Amniotic stem cell (primary cell): ENCODE measurements around the gene TMEM178B.

Experiments used
- DNase-seq: peaks from one replicate; lab custom pipeline; 2025; lab: John Stamatoyannopoulos, UW

The TMEM178B gene

DNA sequence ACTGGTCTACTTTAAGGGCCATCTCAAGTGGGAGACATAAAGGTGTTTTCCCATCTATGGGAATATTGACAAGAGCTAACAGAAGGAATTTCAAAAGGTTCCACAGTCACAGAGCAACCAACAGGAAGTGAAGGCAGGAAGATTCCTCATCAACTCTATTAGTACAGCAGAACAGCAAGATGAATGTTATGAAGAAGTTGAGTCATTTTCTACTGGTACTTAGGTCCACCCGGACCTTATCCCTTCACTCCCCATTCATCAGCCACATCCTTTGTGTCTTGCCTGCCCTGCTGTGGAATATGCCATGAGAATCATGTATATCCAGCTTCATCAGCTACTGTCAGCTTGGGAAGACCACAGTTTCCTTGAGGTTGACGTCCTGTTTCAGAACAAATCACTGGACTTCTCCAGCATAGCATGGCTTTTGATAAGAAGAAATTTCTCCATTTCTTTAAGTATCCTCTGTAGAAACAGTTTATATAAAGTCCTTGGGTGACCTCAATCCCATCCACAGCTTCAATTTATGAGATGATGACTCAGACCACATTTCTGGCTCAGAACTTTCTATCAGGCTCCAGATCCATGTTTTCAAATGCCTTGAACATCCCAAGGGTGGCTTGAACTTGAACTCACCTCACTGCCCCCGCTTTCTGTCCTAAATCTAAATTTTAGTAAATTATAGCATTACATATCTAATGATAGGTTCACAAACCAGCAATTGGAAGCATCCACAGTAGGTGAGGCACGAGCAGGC lies 392.5 kb downstream of the TMEM178B start:
- DNase-seq: no peak

DNA sequence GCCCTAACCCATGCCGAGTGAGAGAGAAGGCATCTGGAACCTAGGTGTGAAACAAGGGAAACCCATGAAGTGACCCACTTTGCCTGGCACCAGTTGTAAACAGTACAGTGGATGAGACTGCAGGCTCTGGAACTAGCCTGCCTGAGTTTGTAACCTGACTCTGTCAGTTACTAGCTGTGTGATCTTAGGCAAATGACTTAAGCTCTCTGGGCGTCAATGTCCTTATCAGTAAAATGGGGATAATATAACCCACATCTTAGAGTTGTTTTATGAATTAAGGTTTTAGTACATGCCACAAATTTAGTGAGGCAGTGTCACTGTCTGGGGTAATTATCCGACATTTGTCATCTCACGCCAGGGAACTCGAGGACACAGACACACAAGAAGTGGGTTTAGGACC lies 394.5 kb downstream of the TMEM178B start:
- no peak for DNase-seq

DNA sequence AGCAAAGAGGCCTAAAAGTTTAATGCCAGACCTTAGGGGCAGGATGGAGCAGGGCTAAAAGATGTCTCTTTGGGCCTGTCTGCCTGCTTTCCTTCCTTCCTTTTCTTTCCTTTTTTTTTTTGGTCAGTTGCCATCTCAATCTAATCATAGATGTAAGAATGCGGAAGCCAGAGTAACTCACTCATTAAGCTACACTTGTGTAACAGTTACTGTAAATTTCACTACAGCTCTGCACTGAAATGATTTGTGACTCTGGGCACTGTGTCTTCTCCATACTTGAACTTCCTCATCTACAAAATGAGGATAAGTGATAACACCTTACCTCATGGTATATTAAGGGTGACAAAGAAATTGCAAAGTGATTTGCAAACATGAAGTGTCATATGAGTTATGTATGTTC lies 401.8 kb downstream of the TMEM178B start:
- no peak for DNase-seq

DNA sequence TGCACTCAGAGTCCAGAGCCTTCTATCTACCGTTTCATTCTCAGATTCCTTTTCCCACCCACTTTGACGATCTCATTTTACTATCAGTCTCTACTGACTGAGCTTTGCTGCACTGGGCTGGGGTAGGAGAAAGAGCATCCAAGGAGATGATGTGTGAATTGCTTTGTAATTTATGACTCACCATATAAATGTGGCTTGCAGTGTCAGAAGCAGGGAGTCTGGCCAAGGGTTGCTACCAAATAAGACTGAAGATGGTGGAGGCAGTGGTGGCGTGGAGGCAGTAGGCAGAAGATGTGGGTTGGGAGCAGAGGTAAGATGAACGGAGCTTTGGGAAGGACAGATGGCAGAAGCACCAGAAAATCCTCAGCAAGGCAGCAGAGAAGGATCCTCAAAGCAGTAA lies 404.0 kb downstream of the TMEM178B start:
- DNase-seq: no peak

DNA sequence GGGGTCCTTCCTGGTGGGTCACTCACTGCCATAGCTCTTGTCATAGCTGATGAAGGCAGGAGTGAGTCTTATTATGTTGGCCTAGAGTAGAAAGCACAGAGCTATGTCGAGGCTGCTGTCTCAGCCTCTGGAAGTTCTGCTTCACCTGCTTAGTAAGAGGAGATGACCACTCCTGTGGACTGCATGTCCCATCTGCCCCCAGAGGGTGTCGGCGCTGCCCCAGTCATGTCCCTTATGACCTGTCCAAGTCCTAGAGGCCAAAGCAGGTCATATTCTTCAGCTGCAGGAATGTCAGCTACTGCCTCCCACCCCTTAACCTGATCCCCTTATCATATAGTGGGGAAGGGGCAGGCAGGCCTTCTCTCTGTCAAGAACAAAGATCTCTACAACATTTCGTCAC lies 405.0 kb downstream of the TMEM178B start:
- no peak for DNase-seq

DNA sequence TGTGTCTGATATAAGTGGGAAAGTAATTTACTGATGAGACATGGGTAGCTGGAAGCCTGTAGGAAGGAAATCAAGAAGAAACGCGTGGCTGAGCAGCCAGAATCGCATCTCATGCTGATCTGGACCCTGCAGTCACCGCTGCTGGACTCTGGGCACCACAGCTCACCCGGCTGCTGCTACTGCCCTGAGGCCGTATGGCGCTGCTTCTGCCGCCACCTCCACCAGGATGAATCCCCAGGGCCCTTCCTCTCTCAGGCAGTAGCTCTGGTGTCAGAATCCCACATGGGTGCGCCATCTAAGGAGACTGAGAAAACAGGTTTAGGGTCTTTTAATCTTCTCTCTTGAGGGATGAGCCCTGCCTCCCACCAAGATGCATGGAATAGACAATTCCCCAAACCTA lies 407.1 kb downstream of the TMEM178B start:
- no peak for DNase-seq

DNA sequence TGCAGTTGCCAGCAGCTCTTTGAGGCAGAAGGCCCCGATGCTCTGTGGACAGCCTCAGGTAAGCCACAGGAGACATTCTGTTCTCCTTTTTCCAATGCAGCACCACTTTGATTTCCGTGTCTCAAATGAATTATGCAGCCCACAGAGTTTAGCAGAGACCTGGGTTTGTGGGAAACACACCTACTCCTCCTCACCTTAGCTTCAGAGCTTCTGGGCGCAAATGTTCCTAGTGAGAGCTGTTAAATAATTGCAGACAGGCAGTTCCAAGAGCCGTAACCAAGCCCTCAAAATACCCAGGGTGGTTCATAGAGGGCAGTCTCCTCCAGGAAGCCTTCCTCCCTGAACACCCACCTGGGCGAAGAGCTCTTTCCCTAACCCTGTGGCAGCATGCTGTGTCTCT lies 408.1 kb downstream of the TMEM178B start:
- no peak for DNase-seq

DNA sequence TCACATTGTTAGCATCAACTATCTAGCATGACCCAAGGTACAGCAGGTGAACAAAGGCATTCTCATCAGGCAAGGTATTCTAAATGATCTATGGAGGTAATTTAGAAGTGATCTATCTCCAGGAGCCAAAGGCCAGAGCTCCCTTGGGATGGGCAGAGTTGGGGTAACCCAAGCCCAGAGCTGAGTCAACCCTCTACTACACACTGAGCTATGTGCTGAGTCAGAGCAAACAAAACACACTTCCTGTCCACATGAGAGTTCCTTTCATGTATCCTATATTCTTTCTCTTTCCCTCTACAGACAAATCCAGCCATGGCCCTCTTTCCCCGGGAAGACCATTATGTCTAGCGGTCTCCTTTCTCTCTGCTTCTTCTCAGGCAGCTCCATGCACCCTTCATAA lies 409.2 kb downstream of the TMEM178B start:
- no peak for DNase-seq

DNA sequence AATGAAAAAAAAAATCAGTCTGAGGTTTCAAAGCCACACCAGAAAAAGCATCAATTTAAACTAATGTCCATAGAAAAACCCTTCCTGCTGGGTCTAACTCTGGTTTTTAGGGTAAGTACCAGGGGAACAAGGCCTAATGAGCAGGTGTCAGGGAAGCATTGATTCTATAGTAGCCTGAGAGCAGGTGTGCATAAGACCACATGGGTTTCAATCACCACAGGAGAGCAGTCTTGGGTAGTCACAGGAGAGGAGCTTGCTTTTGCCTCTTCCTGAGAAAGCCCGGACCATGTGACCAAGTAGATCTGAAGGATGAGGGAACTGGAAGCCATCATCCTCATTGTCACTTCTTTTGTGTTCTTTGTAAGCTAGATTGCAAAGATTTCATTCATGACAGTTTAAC lies 411.0 kb downstream of the TMEM178B start:
- no peak for DNase-seq

DNA sequence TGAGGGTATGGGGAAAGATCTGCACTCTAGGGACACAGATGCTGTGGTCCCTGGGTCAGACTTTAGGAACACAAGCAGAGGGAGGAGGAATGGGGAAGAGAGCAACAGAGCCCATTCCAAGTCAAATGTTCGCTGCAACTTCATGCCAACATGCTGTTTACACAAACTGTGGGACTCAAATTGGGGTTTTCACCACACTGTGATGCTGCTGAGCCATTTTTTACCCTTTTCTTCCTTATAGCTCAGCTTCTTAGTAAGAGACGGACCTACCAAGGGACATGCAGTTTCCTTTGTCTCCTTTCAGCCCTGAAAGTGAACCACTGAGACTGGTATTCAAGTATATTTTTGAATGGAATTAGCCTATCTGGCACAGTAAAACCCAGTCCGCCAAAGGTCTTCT lies 413.1 kb downstream of the TMEM178B start:
- DNase-seq: no peak

DNA sequence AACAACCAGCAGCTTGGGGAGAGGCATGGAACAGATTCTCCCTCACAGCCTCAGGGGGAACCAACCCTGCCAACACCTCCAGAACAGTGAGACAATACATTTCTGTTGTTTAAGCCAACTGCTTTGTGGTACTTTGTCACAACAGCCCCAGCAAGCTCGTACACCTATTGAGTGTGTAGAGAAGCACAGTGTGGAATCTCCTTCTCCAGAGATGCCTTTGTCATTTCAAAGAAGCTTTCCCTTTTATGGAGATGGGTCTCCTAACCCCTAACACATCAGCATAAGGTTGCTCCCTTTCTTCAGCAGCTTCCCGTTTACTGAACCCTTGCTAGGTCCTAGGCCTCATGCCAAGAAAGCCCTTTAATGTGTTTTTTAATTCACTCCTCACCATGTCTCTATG lies 416.6 kb downstream of the TMEM178B start:
- no peak for DNase-seq

DNA sequence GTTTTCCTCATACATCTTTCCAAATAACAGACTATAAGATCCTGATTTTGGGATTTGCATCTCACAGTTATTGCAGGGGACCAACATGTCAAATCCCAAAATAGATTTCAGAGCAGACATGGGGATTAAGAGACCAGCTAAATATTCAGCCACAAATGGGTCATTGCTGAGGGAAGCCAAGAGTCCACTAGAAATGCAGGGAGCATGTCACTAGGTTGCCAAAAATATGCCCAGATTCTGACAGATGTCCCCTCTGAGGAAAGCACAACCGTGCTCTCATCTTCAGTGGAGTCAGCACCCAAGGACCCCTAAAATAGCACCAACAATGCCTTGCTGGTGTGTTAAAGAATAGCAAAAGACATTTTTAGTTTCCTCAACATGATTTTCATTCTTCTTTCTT lies 421.2 kb downstream of the TMEM178B start:
- no peak for DNase-seq

DNA sequence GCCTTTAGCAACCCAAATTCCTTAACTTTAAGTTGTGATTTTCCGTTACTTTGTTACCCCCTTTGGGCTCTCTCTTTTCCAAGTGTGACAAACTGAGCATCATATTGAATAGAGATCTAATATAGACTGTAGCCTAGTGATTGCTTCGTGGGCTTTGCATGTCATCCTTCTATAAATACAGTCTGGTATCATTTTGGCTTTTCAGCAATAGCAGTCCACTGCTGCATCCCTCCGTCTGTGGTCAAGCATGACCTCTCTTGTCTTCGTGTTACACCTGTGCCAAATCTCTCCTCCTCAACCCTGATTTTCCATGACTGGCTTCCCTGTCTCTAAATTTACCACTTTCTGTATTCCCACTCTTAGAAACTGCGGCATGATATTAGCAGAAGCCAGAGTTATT lies 423.5 kb downstream of the TMEM178B start:
- DNase-seq: no peak

DNA sequence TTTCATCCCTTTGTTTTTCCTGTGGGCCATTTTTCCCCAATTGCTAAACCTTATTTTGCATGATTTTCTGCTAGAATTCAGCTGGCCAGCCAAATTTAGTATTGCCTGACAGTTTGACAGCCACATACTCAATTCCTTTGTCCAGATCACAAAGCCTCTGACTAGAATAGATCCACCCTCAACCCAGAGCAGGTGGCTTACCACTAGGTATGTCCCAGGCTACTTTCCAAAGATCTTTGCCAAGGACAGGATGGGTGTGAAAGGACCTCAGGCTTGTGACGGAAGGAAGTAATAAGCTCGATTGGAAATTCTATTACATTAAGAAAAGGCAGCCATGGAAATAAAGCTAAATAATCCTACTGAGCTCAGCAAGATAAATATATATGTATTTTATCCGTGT lies 426.7 kb downstream of the TMEM178B start:
- DNase-seq: no peak

DNA sequence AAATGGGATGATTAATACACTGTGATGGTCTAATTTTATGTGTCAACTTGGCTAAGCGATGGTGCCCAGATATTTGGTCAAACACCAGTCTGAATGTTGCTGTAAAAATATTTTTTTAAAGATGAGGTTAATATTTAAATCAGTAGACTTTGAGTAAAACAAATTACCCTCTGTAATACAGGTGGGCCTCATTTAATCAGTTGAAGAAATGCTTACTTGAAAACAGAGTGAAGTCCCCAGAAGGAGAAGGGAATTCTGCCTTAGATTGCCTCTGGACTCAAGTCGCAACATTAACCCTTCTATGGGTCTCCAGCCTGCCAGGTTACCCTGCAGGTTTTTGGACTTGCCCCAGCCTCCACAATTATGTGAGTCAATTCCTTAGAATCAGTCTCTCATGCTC lies 427.6 kb downstream of the TMEM178B start:
- DNase-seq: no peak

DNA sequence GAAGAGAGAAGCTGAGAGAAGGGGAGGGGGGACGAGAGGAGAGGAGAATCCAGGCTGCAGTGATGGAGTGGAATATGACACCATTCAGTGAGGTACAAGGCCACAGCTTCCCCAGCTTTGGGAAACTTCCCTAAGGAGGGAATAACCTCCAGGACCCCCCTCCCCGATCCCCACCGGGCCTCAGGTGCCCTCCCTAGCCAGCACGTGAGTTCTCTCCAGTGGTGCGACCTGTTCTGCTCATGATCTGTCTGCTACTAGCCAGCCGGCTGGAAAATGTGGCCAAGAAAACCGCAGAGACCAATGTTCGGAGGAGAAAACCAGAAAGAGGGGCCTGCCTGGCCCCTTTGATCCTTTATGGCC lies 437.4 kb downstream of the TMEM178B start:
- DNase-seq: no peak

DNA sequence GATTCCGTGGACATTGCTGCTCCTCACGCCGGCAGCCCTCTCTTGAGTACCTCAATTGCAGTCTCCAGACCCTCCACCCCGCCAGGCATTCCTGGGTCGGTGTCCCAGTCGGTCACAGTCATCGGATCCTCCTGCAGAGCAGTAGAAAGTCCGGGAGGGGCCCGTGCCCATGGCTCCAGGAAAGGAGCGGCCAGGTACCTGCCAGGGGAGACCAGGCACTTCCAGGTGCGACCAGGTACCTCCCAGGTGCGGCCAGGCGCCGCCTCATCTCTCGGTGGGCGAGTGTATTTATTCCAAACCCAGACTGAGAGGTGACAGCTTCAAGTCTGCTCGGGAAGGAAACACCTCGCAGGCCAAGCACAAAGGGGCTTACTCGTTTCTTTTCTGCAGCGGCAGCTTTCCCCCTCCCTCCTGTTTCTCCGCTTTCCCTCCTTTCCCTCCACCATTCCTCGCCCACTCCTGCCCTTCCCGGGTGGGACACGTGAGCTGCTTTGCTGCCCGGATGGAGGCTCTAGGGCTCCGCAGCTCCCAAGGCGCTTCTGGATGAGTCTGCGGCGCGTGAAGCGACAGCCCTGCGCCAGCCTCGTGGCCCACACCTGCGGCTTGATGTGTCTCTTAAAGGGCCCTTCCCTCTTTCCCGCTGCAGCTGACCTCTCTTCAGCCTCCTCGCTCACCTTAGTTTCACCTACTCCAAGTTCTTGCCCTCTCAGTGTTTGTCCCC lies 438.0 kb downstream of the TMEM178B start:
- DNase-seq: no peak

DNA sequence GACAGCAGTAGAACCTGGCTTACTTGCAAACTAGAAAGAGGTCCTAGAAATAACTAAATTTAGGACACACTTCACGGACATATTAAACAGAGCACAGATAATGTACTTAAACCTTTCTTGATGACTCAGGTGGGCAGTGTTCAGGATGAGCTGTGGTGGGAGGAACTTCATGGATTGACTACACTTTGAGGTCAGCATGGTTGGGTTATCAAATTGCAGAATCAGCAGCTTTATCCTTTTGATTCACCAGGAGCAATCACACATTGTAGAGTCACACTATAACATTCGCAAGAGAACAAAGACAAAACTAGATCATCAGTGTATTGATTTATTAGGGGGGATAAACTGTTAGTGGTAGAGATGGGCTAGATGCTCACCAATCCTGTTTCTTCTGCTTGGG lies 438.7 kb downstream of the TMEM178B start:
- no peak for DNase-seq

DNA sequence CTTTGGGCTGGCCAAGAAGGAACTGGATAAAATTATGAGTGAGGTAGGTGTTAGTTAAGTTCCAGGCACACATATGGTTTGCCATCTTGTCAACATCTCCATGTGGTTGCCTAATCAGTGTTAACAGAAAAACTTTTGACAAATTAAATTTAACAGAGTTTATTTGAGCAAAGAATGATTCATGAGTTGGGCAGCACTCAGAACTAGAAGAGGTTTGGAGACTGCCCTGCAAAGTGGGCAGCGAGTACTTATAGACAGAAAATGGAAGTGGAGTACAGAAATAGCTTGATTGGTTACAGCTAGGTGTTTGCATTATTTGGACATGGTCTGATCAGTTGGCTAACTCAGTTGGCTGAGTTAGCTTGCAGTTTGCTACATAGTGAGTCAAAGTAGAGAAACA lies 439.9 kb downstream of the TMEM178B start:
- no peak for DNase-seq

DNA sequence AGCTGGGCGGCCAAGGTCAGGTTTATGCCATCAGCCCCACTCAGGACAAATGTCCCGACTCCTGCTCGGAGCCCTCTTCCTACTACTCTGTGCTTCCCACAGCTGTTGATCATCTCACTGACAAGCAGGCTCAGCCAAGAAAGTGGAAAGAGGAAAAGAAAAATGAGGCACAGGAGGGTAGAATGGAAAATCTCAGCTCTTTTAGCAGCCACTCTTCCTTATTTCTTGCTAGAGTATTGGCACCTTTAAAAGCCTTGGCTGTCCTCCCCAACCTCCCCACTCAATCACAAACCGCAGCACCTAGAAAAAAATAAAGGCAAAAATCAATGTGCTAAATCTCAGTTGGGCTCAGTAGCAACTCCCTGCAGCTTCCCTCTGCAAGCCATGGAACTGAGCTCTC lies 442.1 kb downstream of the TMEM178B start:
- no peak for DNase-seq

DNA sequence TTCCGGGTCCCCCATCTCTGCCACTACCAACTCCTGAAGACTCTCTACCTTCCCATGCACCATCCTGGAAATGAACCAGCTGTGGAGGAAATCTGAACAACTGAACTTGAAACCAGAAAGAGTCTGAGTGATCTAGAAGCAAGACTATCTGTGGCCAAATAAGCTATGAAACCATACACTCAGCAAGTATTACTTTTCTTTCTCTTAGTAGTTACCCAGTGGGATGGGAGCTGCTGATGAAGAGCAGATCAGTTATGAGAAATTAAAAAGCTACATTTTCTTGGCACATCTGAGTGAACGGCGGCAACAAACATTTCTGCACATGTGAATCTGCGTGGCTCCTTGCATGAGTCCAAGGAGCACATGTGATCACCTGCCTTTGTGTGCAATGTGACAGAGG lies 445.8 kb downstream of the TMEM178B start:
- no peak for DNase-seq

DNA sequence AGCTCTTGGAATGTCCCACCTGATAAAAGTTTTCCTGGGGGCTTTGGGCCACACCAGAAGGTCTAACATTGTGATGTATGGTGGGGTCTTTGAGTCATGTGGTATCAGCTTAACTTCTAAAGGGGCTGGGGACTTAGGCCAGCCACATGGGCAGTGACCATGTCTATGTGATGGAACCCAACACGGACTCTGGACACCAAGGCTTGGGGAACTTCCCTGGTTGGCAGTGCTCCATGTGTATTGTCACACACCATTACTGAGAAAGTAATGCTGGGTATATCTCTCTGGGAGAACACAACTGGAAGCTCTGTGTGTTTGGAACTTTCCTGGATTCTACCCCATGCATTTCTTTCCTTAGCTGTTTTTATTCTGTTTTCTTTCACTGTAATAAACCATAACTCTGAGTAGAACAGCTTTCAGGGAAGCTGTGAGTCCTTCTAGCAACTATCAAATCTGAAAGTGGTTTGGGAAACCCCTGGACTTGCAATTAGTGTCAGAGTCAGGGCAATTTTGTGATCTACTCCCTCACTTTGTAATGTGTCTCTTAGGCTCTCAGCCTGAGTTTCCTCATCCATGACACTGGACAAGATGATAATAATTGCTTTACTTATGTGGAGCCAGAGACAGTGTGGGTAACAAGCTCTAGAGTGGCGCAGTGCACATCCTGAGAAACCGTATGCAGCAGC lies 448.9 kb downstream of the TMEM178B start:
- no peak for DNase-seq

DNA sequence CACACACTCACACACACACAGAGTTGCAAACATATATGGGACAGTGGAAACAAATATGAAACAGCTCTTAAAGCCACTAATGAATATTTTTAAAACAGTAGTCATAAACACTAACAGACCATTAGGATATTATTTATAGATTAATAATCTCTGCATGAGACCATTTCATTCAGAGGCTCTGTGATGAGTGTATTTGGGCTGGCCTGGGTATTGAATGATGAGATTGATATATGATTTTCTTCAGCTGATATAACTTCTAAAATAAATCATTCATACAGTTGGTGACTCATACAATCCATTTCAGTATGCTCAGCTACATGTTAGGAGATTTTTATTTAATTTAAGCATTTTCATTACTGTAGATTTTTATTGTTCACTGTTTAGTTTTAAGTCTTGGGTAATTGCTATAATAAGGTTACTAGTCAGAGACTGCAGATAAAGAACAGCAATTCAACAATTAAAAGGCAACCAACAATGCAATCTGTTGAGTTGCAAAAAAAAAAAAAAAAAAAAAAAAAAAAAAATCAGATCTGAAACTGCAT lies 452.2 kb downstream of the TMEM178B start:
- DNase-seq: no peak
